ENCODE measurements around the gene SPATA22. TPM values are rescaled to one million over a fixed set of nuclear protein-coding genes. Genes with fewer than 3 reads are reported as not detected.
"Not testable (repeated sequence)": the region's sequence is repeated elsewhere in the genome, so short reads cannot be mapped to it uniquely, and the experiment has no call there.

SPATA22 gene
- total RNA-seq, 2 donors from 2014 or later = 0.35 TPM; not detected in 1

DNA sequence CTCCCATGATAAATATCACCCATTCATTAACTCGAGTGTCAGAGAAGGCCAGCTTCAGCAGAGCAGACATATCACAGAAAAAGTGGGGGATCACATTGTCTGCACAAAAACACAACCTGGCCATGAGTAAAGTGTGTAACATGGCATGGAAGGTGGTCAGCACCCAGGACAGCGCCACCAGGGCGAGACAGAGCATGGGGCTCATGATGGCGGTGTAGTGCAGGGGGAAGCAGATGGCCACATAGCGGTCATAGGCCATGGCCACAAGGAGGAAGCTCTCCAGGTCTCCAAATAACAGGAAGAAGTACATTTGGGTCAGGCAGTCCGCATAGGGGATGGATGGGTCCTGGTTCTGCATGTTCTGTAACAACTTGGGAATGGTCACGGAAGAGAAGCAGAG, 73.8 kb downstream of the SPATA22 start:
- ATAC-seq; intact Hi-C loops (cut with DNase I); DNase-seq: not testable (repeated sequence)

Other genes starting within 250 kb of the SPATA22 start
- gene OR3A1, start 173.5 kb downstream of the SPATA22 start, total RNA-seq = under 1 TPM in 1 of 2 donors, not detected in 1; 0.12 TPM
- gene OR3A2, start 85.5 kb downstream of the SPATA22 start, total RNA-seq = under 1 TPM; 0.65 to 0.71 TPM
- not detected for gene OR1E1, start 73.4 kb downstream of the SPATA22 start, total RNA-seq
- not detected for gene OR3A3, start 60.4 kb downstream of the SPATA22 start, total RNA-seq
- not detected for gene OR1E2, start 38.0 kb downstream of the SPATA22 start, total RNA-seq
- gene ASPA, start 4.2 kb upstream of the SPATA22 start, total RNA-seq = 1 to 10 TPM; 3.1 to 5.0 TPM
- gene TRPV3, start 86.0 kb upstream of the SPATA22 start, total RNA-seq = 1 to 10 TPM; 1.2 to 2.1 TPM
- 1 to 10 TPM; 3.3 to 3.4 TPM for gene TRPV1, start 137.6 kb upstream of the SPATA22 start, total RNA-seq
- 1 to 10 TPM; 4.6 to 6.1 TPM for gene SHPK, start 164.4 kb upstream of the SPATA22 start, total RNA-seq
- 1 to 10 TPM; 8.3 to 9.6 TPM for gene CTNS, start 164.9 kb upstream of the SPATA22 start, total RNA-seq
- 100 to 1,000 TPM; 116 to 142 TPM for gene TAX1BP3, start 196.8 kb upstream of the SPATA22 start, total RNA-seq
- gene EMC6, start 197.0 kb upstream of the SPATA22 start, total RNA-seq = 10 to 100 TPM; 51.8 to 51.9 TPM
- gene P2RX5, start 224.3 kb upstream of the SPATA22 start, total RNA-seq = 10 to 100 TPM in 1 of 2 donors, 1 to 10 TPM in 1; 7.7 to 13.5 TPM